G401.6 (cell line): ENCODE measurements around the gene IMPDH1.

Experiments
- FAIRE-seq: peaks from 2 replicates; lab custom pipeline; 2012; peaks lifted over from hg19 to GRCh38; lab: Jason Lieb, UNC

IMPDH1 gene

DNA sequence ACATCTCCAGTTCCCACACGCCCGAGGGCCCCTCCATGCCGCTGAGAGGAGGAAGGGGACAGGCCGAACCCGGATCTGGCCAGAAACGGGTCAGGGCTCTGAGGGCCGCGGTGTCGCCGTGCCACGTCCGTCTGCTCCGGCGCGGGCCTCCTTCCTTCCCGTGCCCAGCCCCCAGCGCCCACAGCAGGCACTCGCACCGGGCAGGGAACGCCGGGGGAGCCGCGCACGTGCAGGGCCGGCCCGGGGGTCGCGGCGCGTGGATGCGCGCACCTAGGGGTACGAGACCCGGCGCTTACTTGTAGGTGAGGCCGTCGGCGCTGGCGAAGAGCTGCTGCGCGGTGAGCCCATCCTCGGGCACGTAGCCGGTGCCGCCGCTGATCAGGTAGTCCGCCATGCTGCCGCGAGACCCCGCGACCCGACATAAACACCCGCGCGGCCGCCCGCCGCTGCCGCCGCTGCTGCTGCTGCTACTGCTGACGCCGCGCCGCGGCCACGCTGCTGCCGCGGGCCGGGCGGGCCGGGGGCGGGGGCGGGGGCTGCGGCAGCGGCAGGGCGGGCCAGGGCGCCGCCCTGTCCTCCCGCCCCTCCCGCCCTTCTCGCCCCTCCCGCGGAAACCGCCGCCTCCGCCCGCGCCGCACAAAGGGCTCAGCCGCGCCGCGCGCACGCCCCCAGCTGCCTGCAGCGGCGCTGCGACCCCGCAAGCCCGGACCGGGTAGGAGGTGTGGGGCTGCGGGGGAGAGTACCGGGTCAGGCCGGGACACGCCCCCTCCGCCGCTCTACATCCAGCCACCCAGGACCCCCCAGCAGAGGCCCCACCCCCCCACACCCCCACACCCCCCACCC is 4.1 kb downstream of the IMPDH1 start:
- FAIRE-seq: no peak

GRCh38 chr7:128404886-128405470 is 4.8 kb downstream of the IMPDH1 start:
- no peak for FAIRE-seq

DNA sequence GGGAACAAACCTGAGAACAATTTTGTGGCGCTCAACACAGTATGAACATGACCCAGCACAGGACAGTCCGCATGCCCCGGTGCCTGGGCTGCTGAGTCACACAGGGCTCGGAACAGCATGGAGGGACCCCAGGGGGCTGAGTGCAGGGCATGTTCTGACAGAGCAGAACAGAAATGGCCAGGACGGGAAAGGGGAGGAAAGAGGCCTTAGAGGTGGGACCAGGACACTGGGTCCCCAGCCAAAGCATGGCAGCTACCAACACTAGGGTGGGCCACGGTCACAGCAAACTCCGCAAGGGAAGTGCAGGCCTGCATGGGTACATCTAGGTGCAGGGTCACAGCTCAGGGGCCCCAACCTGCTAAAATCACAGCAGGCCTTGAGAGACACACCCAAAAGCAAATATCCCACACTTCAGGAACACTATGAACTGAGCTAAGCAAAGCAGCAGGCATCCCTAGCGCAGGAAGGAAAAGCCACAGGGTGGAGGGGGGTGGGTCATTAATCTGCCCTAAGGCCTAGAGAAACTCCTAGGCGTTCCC is 5.6 kb downstream of the IMPDH1 start:
- no peak for FAIRE-seq

DNA sequence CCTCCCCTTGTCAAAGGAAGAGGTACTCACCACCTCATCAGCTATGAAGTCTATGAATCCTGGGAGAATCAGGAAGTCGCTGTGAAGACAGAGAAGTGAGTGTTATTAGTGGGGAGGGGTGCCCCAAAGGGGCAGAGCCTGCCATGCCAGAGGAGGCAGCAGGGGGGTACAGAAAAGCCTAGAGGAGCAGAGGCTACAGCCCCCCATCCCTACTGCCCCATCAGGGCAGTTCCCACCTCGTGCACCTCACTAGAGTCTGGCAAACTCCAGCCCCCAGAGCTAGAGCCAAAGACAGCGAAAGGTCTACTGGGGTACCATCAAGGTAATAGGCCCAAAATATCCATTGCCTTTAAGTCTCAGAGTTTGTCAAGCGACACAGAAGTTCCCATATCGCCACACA is 6.1 kb downstream of the IMPDH1 start:
- no peak for FAIRE-seq

- no peak for FAIRE-seq
Observed at GRCh38 chr7:128402356-128402755, 7.4 kb downstream of the IMPDH1 start.

- no peak for FAIRE-seq
Observed at GRCh38 chr7:128400566-128400965, 9.2 kb downstream of the IMPDH1 start.

- no peak for FAIRE-seq
Observed at GRCh38 chr7:128399991-128400390, 9.8 kb downstream of the IMPDH1 start.

DNA sequence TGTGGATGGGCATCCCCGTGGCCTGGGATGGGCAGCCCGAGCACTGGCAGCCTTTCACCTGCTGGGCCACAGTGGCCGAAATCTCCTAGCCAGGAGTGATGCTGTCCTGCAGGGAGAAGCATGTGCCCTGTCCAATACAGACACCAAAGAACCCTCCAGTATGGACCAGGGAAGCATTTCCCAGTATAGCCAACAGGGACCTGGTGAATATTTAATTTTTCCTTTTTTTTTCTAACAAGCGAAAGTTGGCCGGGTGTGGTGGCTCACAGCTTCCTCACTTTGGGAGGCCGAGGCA is 11.0 kb downstream of the IMPDH1 start:
- FAIRE-seq: no peak

DNA sequence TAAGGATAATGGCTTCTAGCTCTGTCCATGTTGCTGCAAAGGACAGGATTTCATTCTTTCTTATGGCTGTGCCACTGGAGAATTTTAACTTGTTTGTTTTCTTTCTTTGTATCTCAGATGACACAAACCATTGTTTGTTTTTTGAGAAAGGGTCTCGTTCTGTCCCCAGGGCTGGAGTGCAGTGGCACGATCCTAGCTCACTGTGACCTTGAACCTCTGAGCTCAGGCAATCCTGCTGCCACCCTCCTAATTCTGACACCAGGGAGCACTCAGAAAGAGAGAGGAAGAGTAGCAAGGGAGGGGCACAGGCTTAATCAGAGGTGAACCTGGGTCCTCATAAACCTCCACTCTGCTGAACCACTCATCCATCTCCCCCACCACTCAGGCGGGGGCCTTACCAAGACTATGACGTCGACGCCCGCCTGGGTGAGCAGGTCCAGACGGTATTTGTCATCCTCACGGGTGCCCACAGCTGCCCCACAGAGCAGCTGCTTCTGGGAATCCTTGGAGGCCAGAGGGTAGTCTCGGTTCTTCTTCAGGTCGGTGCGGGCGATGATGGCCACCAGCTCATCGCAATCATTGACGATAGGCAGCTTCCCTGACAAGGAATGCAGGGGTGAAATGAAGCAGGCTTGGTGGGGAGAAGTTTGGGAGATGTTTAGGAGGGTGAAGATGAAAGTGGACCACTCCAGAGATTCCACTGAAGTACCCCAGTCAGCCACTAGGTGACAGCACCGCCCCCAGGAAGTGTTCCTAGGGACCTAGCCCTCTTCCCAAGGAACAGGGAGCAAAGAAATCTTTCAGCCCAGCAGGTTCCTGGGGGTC is 11.6 kb downstream of the IMPDH1 start:
- FAIRE-seq: no peak

DNA sequence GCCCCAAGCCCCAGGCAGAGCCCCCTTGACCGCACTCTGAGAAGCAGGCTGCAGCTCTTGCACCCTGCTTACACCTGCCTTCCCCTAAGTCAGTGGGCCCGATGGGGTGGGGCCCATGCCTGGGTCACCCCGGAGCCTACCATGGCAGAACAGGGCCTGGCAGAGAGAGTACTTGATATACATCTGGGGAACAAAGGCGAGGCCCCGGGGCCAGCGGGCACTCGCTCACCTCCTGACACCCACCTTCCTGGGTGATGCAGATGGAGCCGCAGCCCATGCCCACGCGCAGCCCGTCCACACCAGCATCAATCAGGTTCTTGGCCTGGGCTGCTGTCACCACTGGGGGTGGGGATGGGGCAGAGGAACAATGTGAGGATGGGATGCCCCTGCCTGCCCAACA is 13.4 kb downstream of the IMPDH1 start:
- FAIRE-seq: no peak

DNA sequence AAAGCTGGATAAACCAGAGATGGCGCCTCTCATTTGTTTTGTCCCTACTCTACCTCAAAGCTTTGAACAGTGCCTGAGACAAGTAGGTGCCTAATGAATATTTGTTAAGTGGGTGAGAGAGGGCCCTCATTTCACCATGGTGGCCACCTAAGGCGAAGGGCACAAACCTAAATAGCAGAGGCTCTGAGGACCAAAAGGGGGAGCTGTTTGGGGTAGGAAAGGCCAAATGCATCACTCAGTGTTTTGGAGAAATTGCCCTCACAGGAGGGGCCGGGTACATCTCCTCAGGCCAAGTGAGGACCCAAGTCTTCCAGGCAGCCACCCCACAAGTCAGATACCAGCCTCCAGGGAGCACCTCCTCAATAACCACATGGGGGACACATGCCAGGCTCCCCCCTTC is 14.0 kb downstream of the IMPDH1 start:
- no peak for FAIRE-seq

DNA sequence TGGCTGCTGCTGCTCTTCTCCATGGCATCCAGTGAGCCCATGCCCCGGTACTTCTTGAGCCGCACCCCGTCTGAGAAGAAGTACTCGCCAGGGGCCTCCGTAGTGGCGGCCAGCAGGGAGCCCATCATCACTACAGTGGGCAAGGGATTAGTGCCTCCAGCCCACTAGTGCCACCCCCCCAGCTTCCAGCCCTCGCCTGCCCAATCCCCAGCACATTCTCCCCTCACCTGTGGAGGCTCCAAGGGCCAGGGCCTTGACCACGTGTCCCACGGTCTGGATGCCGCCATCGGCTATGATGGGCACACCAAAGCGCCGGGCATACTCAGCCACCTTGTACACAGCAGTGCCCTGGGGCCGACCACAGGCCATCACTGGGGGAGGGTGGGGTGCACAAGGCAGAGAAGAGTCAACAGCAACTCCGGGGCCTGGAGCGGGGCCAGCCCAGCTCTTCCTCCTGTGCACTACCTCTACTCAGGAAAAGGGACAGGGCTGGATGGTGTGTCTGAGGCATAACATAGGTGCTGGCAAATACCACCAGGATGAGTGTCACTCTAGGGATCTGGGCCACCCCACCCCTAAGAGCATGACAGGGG is 14.8 kb downstream of the IMPDH1 start:
- FAIRE-seq: no peak

GRCh38 chr7:128393526-128394330 is 16.1 kb downstream of the IMPDH1 start:
- FAIRE-seq: no peak

- no peak for FAIRE-seq
Observed at GRCh38 chr7:128392446-128393327, 17.1 kb downstream of the IMPDH1 start.

GRCh38 chr7:128391805-128392204 is 18.0 kb downstream of the IMPDH1 start:
- no peak for FAIRE-seq

GRCh38 chr7:128390871-128391565 is 18.8 kb downstream of the IMPDH1 start:
- FAIRE-seq: no peak

DNA sequence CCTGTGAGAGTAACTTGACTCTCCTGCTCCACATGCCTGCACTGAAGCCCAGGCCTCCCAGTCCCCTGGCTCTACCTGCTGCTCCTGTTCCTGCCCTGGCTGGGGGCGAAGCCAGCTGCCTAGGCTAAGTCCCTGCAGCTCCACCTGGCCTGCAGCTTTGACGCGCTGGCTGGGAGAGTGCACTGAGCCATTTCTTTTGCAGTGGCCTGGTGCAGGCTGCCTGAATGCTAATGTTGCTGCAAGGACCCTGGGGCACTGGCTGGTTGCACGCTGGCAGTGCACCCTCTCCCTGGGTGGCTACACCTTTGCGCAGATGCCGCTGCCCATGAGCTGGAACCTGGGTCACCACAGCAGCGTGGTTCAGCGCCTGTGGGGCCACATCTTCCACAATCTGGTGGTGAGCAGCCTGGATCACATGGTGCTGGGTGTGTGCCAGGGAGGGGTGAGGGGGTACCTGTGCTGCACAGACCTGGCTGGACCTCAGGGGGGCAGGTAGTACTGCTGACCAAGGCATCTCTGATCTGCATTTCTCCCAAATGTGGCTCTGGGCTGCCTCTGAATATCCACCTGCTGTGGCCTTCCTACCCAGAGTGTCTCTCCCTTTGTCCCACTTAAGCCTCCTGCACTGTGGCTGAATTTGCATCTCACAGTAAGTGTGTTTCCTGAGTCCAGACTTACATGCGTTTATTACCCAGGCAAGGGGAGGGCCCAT is 20.0 kb downstream of the IMPDH1 start:
- FAIRE-seq: no peak

DNA sequence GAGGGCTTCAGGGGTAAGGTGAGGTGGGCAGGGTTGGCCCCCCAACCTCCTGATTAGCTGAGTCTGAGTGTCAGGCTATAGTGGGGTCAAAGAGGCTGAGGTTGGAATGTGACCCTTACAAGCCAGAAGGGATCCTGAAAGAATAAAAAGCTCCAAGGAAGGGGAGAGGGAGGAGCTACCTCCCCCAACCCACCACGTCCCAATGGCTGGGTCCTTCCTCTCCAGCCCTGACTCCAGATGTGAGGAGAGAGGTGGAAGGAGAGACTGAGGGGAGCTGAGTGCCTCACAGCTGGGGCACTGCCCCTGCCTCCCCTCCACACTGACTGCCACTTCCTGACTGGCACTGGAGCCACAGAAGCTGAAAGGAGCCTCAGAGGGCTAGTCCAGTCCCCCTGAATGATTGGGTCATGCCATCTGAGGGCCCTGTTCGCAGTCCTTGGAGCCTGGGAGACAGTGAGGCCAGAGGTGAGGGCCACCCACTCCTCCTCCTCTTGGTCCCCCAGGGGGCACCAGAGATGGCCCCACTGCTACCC is 20.6 kb downstream of the IMPDH1 start:
- FAIRE-seq: no peak

GRCh38 chr7:128388145-128388485 is 21.7 kb downstream of the IMPDH1 start:
- no peak for FAIRE-seq
